ENCODE measurements around the gene B3GLCT. TPM values are rescaled to one million over a fixed set of nuclear protein-coding genes. Genes with fewer than 3 reads are reported as not detected.

Gene B3GLCT
- 5.8 and 7.7 TPM in 2 replicates for total RNA-seq

GRCh38 chr13:31199849-31200636, at the start of gene B3GLCT:
B3GLCT (plus strand) TSS chr13:31199975; CDS start chr13:31200085, 110 bp downstream.

GRCh38 chr13:31161557-31162150, 38.1 kb upstream of the B3GLCT start, which contains the start of gene HSPH1:
HSPH1 (minus strand) TSS chr13:31161904; CDS start chr13:31161582, 322 bp downstream.

Other genes with a start within 250 kb of the B3GLCT start
- 20.5 and 26.6 TPM in 2 replicates for gene HSPH1, start 38.1 kb upstream of the B3GLCT start, total RNA-seq